GM19455 (cell line): ENCODE measurements around the gene NFIX.

Source experiments
- ATAC-seq: cut with Tn5 transposase; IDR thresholded peaks from one replicate; pipeline ENCODE4 v1.9.1; 2021; ENCODE audit not compliant: unreplicated experiment

The NFIX gene

DNA sequence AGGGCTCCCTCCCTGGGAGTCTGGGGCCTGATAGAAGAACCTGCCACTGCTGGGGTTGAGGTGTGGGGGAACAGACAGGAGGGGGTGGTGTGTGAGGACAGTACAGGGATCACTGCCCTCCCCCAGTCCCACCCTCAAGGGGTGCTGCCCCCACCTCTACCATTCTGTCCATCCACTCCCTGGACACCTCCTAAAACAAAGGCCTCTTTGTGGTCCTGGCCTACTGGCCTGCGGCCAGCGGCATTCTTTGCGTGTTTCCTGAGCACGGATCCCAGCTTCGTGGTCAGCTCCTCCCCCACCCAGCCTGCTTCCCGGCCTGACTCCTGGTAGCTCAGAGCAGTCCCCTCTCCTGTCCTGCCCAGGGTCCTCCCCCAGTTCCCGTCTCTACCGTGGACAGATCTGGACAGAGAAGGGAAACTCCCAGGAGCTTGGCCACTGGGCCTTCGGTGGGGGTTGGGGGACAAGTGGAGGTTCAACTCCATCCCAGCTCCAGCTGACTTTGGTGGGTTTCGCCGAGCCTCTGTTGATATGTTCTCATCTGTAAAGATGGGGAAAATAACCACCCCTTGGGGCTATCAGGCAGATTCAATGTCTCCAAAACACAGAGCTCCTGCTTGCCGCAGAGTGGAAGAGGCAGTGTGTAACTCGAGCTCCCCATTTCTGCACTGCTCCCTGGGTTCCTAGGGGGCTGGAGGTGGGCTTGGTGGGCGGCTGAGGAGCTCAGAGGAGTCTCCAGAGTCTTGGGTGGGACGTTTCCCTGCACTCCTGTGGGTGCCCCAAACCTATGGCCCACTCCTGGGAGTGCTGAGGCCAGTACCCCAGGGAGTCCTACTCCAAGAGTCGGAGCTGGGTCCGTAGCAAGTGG lies 58.7 kb downstream of the NFIX start:
- no peak for ATAC-seq

DNA sequence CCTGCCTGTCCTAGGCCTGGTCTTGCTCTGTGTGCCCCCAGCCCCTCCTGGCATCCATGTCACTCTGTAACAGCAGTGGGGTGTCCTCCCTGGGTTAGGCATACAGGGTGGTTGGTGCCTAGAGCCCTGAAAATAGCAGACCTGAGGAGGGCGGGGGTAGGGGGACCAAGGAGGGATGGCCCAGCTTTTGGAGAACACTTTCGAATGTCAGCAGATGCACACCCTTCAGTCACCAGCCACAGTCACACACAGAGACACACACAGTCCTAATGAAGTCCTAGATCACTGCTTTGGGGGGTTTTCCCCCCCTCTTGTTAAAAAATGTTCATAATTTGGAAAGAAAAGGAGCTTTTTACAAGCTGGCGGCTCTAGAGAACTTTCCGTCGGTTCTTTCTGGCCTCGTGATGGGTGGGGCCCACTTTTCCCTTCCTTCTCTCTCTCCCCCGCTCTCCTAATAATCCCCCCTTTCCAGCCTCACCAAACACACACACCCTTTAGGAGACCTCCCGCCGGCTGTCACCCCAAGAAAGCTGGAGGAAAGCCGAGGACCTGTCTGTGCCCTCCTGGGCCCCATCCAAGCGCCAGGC lies 59.4 kb downstream of the NFIX start:
- no peak for ATAC-seq

DNA sequence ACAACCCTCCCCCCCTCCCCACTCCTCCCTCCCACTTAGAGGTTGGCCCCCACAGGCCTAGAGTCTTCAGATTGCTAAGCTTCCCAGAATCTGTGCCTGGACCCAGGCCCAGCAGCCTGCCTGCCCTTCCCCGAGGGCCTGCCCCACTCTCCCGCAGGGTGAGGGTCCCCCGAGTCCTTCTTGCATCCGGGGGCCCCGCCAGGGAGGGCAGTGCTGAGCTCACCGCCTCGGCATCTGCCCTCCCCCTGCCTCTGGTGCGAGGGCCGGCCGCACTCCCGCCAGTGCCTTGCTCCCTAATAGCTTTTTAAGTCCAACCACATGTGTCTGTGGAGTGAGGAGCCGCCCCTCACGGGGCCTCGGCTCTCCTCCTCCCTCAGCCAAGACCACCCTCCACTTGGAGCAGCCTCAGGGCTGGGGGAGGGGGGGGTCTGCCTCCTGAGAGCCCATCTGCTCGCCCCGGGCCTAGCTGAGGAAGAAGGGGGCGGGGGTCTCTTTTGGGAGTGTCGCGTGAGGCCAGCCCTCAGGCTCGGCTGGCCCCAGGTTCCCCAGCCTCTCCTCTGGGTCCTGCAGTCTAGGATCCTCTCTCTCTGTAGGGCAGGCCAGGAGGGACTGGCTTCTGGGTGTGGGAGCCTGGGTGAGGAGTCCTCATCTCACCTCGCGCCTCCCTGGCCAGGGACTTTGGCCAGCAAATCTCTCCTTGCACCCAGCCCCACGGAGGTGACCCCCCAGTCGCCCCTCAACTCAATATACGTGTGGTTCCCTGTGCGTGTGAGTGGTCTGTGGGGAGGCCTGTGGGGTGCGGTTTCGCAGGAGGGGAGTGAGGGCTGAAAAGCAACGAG lies 60.2 kb downstream of the NFIX start:
- ATAC-seq: no peak

DNA sequence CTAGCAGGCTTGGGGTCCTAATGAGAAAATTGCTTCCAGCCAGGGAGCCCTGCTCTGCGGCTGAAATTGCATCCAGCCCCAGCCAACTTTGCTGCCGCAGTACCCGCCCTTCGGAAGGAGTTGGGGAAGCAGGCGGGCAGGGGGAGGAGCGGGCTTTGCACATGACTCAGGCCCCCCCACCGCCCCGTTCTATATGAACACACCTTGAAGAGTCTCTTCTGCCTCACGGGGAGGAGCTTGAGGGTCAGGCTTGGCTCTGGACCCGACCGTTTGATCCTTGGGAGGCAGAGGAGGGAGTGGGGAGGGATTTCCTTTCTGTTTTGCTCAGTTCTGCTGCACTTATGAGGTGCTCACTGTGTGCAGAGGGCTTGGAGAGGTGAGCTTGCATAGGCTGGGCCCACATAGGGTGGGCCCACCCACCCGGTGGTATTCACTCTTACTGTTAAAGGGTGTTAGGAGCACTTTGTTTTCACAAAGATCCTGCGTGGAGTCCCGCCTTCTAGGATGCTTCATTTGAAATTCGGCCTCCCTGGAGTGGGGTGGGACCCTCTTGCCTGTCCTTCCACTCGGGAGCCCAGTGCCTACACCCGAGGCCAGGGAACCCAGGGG lies 60.9 kb downstream of the NFIX start:
- ATAC-seq: no peak

DNA sequence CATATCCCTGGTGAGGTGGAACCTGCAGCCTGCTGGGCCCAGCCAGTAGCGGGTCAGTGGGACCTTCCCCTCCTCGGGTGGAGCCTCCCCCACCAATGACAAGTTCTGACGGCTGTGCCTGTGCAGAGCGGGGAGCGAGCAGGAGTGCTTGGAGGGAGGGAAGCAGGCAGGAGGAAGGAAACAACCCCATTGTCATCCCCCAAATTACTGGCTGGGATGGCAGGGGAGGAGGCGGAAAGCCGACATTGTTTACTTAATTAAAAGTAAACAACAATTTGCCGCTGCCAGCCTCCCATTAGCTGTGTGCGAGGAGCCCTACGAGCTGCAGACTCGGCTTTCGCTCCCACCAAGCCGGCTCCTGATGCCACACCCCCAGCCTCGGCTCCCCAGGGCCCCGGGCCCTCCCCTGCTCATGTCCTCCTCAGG lies 61.9 kb downstream of the NFIX start:
- ATAC-seq: no peak

DNA sequence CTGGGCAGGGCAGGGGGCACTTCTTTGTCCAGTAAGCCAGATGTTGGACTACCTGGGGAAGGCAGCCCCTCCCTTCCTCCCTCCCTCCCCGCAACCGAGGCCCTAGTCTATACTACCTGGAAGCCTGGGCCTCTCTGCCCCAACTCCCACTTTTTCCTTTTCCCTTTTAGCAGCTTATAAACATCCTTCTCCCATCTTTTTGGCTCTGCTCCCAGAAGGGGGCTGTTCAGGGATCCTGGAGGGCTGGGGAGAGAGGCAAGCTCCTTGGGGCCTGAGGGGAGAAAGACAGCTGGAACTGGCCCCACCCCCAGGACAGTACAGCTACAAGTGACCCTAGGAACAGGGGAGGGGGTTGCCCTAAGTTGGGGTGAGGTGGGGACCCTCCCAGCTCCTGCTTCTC lies 62.5 kb downstream of the NFIX start:
- no peak for ATAC-seq

DNA sequence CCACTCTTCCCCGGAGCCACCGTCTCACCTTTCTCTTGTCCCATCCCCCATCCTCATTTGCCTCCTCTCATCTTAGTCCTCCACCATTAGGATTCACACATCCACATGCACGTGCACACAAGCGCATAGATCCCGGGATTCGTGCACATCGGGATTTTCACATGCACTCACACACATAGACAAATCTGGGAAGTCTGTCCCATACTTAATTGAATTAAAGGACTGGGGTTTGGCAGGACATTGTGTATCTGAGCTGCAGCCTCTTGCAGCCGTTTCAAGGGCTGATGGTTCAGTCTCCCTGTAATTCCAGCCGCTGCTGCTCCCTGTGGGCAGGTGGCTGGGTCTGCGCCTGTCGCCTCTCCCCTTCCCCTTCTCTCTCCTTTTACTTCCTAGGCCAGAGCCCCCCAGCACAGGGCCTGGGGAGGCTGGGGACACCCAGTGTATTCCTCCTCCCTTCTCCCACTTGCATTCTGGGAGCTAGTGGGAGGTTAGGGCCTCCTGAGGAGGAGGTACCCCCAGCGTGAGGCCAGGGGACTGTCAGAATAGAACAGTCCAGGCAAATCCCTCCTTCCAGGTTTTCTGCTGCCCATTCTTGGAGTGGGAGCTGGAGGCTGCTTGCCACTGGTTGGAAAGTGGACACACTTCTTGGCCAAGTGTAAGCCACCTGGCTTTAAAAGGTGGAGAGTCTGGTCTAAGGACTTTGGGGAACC lies 63.8 kb downstream of the NFIX start:
- ATAC-seq: no peak

DNA sequence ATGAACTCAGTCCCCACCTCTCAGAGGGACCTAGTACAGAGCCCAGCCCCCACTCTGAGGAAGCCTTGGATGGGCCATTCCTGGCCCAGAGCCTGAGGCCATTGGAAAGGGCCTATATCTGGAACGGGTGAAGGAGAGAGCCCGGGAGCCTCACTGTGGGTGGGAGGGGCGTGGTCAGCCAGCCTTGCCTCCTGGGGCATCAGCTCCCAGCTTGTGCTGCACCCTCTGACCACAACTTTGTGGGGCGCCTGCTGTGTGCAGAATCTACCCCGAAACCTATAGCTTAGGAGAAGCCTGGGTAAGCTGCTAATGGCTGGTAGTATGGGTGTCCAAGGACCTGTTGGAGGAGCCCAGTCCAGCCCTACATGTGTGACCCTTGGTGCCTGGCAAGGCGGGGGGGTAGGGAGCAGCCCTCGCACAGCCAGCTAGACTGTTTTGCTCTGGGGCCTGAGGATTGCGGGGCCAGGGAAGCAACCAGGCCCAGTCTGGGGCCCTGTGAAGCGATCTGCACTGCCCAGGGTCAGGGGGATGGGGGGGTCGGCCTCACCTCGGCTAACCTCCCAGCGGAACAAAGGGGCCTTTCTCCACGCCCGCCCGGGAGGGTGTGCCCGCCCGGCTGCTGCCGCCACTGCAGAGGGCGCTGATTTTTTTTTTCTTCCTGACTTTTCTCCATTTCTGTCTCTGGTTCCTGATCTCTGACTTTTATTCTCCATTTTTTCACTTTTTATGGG lies 65.1 kb downstream of the NFIX start:
- ATAC-seq: no peak

DNA sequence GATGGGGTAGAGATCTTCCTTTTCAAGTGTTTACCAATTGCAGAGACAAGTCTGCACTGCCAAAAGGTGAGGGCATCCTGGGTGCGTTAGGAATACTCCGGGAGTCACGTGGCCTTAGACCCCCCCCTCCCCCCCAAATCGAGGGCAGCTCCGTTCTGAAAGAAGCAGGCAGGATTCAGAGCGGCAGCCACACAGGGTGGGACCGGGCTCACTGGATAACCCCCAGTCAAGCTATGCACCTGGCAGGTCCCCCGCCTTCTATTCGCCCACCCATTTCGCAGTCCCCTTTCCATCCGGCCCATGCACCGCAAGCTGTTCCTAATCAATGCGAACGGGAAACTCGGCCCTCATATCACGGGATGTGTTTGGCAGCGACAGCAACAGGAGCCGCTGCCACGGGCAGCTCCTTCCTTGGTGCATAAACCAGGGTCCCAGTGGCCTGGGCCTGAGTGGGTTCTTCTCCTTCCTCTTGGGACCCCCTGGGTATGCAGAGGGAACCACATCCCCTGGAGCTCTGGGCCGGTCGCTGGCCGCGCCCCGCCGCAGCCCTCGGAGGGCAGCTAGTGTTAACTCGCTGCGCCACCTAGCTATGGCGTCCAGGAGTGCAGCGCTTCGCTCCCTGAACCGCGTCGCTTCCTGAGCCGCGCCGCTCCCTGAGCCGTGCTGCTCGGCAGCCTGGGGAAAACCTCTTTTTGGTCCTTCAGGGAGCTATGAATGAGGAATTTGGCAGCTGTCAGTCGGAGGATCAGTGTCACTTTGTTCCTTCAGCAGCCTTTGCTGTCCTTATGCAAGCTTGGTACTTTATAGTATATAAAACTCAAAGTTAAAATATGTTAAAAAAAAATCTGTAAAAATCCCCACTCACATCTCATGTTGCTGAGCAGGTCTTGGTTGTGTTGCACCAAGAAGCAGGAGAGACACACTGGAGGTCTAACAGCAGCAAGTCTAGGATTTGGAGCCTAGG lies 66.0 kb downstream of the NFIX start:
- no peak for ATAC-seq

DNA sequence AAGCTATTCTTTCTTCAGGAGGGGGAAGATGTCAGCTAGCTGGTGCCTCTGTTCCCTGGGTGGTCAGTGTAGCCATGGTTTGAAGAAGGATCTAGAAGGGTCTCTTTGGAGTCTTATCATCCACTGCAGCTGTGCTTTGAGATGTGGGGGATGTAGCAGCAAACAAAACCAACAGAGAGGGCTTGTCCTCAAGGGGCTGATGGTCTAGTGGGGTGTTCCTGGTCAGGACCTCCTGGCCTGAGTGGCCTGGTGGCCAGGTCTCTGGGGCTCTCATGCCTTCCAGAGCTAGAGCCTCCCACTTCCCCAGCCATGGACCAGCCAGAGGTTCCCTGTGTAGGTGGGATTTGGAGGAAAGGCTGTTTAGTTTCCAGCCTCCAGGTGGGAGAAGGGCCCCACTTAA lies 67.0 kb downstream of the NFIX start:
- ATAC-seq: no peak

DNA sequence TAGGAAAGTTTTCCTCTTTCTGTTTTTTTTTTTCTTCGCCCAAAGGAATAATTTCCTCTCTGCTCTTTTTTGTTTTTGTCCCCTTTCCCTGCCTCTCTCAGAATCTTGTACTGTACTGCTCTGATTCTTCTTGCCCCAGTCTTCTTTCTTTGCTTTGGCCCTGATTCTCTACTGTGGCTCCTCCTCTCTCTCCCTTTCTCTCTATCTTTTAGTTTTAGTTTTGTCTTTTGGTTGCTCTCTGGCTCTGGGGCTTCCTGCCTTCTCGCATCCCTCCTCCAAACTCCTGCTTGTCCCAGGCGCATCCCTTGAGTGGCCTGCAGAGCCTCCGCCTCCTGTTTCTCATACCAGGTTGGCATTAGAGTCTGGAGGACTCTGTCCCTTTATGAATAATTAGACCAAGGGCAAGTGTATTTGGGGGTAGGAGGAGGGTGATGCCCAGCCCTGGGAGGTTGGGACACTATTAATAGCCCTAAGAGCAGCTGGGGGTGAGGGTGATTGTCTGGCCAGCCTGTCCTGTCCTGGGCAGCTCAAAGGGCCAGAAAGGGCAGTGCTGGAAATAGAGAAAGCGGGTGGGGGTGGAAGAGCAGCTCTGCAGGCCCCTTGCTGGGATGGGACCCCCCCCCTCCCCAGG lies 68.3 kb downstream of the NFIX start:
- ATAC-seq: no peak

DNA sequence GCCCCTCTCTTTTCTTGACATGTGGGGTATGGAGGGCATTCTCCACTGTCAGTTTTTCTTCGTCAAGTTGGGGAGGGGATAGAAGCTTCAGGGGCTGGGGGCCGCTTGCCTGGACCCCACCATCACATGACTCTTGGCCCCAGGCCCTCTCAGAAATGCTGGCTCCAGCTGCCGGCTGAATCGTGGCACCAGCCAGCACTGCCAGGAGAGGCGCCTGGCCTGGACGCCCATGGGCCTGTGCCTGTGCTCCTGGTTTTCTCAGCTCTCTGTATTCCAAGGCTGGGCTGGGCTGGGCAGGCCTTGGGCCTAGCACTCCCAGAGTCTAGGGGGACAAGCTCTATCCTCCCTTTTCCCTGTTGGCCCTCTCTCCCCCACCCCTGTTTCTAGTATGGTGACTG lies 68.8 kb downstream of the NFIX start:
- ATAC-seq: no peak

DNA sequence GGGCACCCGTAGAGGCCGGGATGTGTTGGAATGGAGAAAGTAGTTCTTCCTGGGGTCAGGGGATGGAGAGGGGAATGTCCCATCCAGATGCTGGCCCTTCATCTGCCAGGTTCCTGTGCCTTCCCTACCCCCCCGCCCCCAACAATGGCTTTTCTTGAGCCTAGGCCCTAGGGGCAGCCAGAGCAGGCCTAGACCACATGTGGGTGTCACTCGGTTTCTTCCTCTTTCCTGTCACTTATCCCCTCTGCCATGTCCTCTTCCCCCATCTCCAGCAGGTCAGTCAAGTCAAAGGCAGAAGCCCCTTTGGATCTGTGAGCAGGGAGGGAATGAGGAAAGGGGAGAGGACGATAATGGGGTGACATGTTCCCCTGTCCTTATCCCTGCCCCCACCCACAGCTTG lies 71.0 kb downstream of the NFIX start:
- no peak for ATAC-seq

DNA sequence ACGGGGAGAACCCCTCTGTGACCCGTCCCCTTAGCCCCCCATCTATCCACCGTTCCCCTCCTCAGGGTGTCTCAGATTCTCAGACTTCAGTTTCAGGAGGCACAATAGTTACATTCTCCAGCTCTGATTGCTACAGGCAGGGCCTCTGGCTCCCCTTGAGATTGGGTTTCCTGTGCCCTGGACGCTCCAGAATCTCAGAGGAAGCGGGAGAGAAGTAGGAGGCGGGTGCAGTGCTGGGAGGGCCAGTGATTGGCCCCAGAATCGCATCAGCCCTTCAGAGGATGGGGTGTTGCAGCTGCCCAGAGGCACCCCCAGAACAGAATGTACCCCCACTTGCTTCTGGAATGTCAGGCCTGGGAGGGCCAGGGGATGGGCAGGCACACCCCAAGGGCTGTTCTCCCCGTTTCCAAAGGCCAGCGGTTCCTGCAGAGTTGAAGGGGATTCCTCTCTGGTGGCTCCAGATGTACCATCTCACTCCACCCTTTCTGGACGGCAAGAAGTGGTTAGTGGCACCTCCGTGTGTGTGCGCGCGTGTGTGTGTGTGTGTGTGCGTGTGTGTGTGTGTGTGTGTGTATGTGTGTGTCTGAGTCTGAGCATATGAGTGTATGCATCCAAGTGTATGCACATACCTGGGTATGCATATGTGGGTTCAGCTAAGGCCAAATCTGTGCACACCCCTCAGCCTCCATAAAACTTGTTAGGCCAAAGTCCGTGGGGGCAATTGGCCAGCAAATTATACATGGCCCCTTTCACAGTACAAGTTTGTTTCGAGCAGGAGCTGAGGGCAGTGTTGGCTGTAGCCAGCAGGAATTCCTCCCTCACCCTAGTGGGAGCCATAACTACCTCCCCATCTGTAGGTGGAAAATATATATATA lies 71.9 kb downstream of the NFIX start:
- ATAC-seq: no peak

DNA sequence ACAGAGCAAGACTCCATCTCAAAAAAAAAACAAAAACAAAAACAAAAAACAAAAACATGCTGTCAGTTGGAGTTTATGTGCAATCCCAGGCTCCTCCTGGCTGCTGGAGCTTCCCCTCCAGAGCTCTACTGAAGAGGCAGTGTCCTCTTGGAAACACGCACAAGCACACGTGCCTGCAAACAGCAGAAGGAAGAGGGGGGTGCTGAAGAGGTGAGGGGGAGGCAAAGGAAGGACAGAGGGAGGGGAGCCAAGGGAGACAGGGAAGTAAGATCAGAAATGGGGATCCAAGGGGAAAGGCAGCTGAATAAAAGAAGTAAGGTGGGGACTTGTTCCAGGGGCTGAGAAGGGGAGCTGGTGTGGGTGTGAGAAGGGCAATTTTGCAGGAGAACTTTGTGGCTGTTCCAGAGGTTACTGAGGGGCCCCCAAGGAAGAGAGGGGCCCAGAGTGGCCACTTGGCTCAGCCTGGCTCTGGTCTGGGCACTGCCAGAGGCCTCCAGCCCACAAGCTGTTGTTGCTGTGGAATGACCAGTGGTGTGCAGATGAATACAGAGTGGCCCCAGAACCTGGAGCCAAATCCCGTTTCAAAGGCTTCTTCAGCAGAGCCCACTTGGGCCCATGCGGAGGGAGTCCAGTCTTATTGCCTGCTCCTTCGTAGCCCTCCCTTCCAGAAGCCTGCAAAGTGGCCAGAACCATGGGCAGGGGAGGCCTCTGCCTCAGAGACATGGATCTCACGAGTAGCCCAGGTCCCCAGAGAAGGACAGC lies 73.0 kb downstream of the NFIX start:
- no peak for ATAC-seq

DNA sequence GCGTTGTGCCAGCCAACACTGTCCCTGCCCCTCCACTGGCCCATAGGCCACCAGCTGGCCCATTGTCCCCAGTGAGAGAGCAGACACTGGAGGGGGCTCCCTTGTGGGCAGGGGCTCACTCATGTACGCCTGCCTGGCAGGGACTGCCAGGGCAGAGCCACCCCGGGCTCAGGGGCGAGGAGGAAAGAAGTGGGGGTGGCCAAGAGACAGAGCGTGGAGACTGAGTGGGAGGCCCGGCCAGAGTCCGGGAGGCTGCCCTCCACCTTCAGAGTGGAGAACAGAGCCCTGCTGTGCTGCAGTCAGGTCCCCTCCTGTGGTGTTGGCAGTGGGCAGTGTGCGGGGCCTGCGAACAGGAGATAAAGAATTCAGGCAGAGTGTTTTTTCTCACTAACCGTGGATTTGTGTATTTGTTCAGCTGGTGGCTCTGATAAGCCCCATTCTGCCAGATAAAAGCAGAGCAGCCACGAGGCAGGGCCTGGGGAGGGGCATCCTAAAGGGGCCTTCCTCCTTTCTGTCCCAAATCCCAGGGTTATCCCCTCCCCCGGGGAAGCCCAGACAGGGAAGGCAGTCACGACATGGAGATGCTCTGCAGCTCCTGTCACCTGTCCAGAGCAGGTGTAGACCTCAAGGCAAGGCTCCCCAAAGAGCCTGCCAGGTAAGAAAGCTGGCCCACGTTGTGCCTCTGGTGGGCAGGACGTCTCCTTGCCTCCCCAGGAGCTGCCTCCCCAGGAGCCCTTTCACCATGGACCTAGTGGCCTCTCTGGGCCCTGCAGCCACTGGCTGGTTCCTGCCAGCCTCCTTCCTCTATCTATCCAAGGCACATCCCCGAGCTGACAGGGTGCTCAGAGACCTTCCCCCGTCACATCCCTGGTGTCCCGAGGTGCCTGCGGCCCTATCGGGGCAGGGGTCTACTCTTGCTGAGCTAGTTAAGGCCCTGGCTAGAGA lies 74.4 kb downstream of the NFIX start:
- ATAC-seq: no peak
